GM23338 (cell line): ENCODE results near the gene DMD. TPM values are rescaled to one million over a fixed set of nuclear protein-coding genes. Genes with fewer than 3 reads are reported as not detected.

Experiments used
- ATAC-seq: fragments of 200-7000 bp; cut with Tn5 transposase; 3 replicates; pipeline ENCODE4 v1.9.1; 2020
- DNase-seq: peaks from one replicate; pipeline ENCODE4 v3.0.0-alpha.2; 2015; ENCODE audit warnings: low spot score
- H2AFZ ChIP-seq: fragments of 200-600 bp; sonication (generic); 2 replicates; pipeline ENCODE4 v1.8.0; 2016; ENCODE audit warnings: antibody characterized with exemption, mild to moderate bottlenecking, moderate library complexity
- H3F3A ChIP-seq: fragments of 200-600 bp; sonication (generic); replicated peaks from 2 replicates; pipeline ENCODE4 v1.8.0; 2017; ENCODE audit warnings: antibody characterized with exemption, mixed run types, low read depth
- H3K27ac ChIP-seq: fragments of 200-600 bp; sonication (generic); 2 replicates; pipeline ENCODE4 v1.6.1; 2016; ENCODE audit warnings: low read depth
- H3K27me3 ChIP-seq: fragments of 200-600 bp; sonication (generic); 2 replicates; pipeline ENCODE4 v1.8.0; 2016; ENCODE audit warnings: mild to moderate bottlenecking, mixed run types, moderate library complexity; ENCODE audit not compliant: insufficient read depth
- H3K36me3 ChIP-seq: fragments of 200-600 bp; sonication (generic); 2 replicates; pipeline ENCODE4 v1.8.0; 2016; ENCODE audit warnings: mild to moderate bottlenecking; ENCODE audit not compliant: insufficient read depth
- H3K4me1 ChIP-seq: fragments of 200-600 bp; sonication (generic); 2 replicates; pipeline ENCODE4 v1.8.0; 2016; ENCODE audit warnings: mild to moderate bottlenecking, moderate library complexity; ENCODE audit not compliant: insufficient read depth
- H3K4me2 ChIP-seq: fragments of 200-600 bp; sonication (generic); 2 replicates; pipeline ENCODE4 v1.7.1; 2017; ENCODE audit warnings: mixed run types
- H3K4me3 ChIP-seq: fragments of 200-600 bp; sonication (generic); 2 replicates; pipeline ENCODE4 v1.6.1; 2016; ENCODE audit warnings: mixed run types
- H3K79me2 ChIP-seq: fragments of 200-600 bp; sonication (generic); replicated peaks from 2 replicates; pipeline ENCODE4 v1.8.0; 2017; ENCODE audit warnings: mild to moderate bottlenecking; ENCODE audit not compliant: insufficient read depth
- H3K9me2 ChIP-seq: fragments of 200-600 bp; sonication (generic); 2 replicates; pipeline ENCODE4 v1.8.0; 2017; ENCODE audit not compliant: insufficient read depth
- H4K20me1 ChIP-seq: fragments of 200-600 bp; sonication (generic); replicated peaks from 2 replicates; pipeline ENCODE4 v1.8.0; 2017; ENCODE audit warnings: mild to moderate bottlenecking; ENCODE audit not compliant: insufficient read depth
- H3K27ac Mint-ChIP-seq: 2 replicates; pipeline ENCODE4 v1.8.0; 2020; ENCODE audit warnings: inconsistent platforms, mild to moderate bottlenecking, moderate library complexity, mixed read lengths
- H3K27me3 Mint-ChIP-seq: 3 replicates; pipeline ENCODE4 v1.8.0; 2022; ENCODE audit warnings: low read depth, mild to moderate bottlenecking, moderate library complexity, mixed read lengths, inconsistent platforms; ENCODE audit not compliant: insufficient read depth, poor library complexity
- H3K36me3 Mint-ChIP-seq: 3 replicates; pipeline ENCODE4 v1.8.0; 2021; ENCODE audit warnings: low read depth, mild to moderate bottlenecking, inconsistent platforms, moderate library complexity, mixed read lengths
- H3K4me1 Mint-ChIP-seq: 3 replicates; pipeline ENCODE4 v1.8.0; 2020; ENCODE audit warnings: mild to moderate bottlenecking, inconsistent platforms, mixed read lengths
- H3K4me3 Mint-ChIP-seq: 3 replicates; pipeline ENCODE4 v1.8.0; 2021; ENCODE audit warnings: moderate library complexity, mild to moderate bottlenecking, inconsistent platforms, mixed read lengths
- H3K9me3 Mint-ChIP-seq: 3 replicates; pipeline ENCODE4 v1.8.0; 2020; ENCODE audit warnings: moderate library complexity, mild to moderate bottlenecking, inconsistent platforms, mixed read lengths
- CREB1 ChIP-seq: fragments of 250-450 bp; sonication (Bioruptor Pico); IDR thresholded peaks from 2 replicates; pipeline ENCODE4 v1.5.0; 2020; ENCODE audit warnings: low read depth, mild to moderate bottlenecking, moderate library complexity
- CTCF ChIP-seq, 2 experiments: fragments of 200-600 bp in 1 of 2; sonication (generic) in 1 of 2; conservative IDR thresholded peaks; 2 replicates each; pipeline versions ENCODE4 v1.5.1 to v1.6.1; 2016 to 2017; ENCODE audit warnings: antibody characterized with exemption in 2 of 2, low read depth in 2 of 2, mild to moderate bottlenecking in 2 of 2, moderate library complexity in 1 of 2
- ETS1 ChIP-seq: IDR thresholded peaks from 2 replicates; pipeline ENCODE4 v1.6.1; 2016; ENCODE audit warnings: antibody characterized with exemption
- EZH2 ChIP-seq: fragments of 200-600 bp; sonication (generic); IDR thresholded peaks from one replicate; pipeline ENCODE4 v1.8.0; 2017; ENCODE audit warnings: antibody characterized with exemption, mild to moderate bottlenecking, low read depth; ENCODE audit not compliant: unreplicated experiment
- EZH2phosphoT487 ChIP-seq: fragments of 200-600 bp; sonication (generic); IDR thresholded peaks from one replicate; pipeline ENCODE4 v1.8.1; 2018; ENCODE audit warnings: antibody characterized with exemption; ENCODE audit not compliant: unreplicated experiment
- JUNB ChIP-seq: IDR thresholded peaks from one replicate; pipeline ENCODE4 v1.6.1; 2016; ENCODE audit warnings: antibody characterized with exemption; ENCODE audit not compliant: unreplicated experiment
- NANOG ChIP-seq: IDR thresholded peaks from 2 replicates; pipeline ENCODE4 v1.6.1; 2016; ENCODE audit warnings: antibody characterized with exemption, borderline replicate concordance
- POLR2AphosphoS5 ChIP-seq: IDR thresholded peaks from 2 replicates; pipeline ENCODE4 v1.6.1; 2016; ENCODE audit warnings: antibody characterized with exemption, low read depth
- REST ChIP-seq: IDR thresholded peaks from one replicate; pipeline ENCODE4 v1.6.1; 2018; ENCODE audit warnings: antibody characterized with exemption; ENCODE audit not compliant: unreplicated experiment
- STAT1 ChIP-seq: IDR thresholded peaks from one replicate; pipeline ENCODE4 v1.6.1; 2016; ENCODE audit warnings: antibody characterized with exemption; ENCODE audit not compliant: unreplicated experiment
- ZNF114 ChIP-seq: fragments of 250-450 bp; sonication (Bioruptor Pico); IDR thresholded peaks from 2 replicates; pipeline ENCODE4 v1.5.0; 2020; ENCODE audit warnings: mild to moderate bottlenecking, moderate library complexity
- ZNF331 ChIP-seq: fragments of 250-450 bp; sonication (Bioruptor Pico); IDR thresholded peaks from 2 replicates; pipeline ENCODE4 v1.5.0; 2020; ENCODE audit warnings: low read depth, mild to moderate bottlenecking, moderate library complexity
- ZNF462 ChIP-seq: fragments of 250-450 bp; sonication (Bioruptor Pico); IDR thresholded peaks from 2 replicates; pipeline ENCODE4 v1.5.0; 2020; ENCODE audit warnings: mild to moderate bottlenecking, moderate library complexity
- polyA plus RNA-seq: library from polyadenylated mRNA; unstranded; fragments of >200 nt; fragmentation: Nextera tagmentation; extraction: Ambion mirVana; gene quantifications from 2 replicates; pipeline ENCODE4 v1.2.1, GENCODE V29; 2016
- total RNA-seq: library from RNA; depleted of rRNA; stranded (reverse); fragments of >200 nt; shearing (Covaris generic); gene quantifications from 2 replicates; pipeline ENCODE4 v1.2.3, GENCODE V29; 2014

Gene DMD
- total and polyA plus RNA-seq, 2 experiments from 2014 or later, result 4.5 to 7.6 TPM

GRCh38 chrX:32798990-32799389 is 412.4 kb downstream of the DMD start:
- no peak overlapping the region for H3K27ac Mint-ChIP-seq
- H3K4me1 Mint-ChIP-seq, result no peaks in the 10 kb centered on the region; the same call in 2 of the 3 replicates
- peaks cover 4% of the 10 kb centered on the region; the same call in 2 of the 3 replicates for H3K36me3 Mint-ChIP-seq
- no peak overlapping the region for H3K4me2 ChIP-seq
- no peaks in the 10 kb centered on the region for H3K4me1 ChIP-seq
- H3K27me3 Mint-ChIP-seq, result no peaks in the 10 kb centered on the region
- no peak for ATAC-seq
- H3F3A ChIP-seq, result no peaks in the 10 kb centered on the region
- no peaks in the 10 kb centered on the region for H4K20me1 ChIP-seq
- no peaks in the 10 kb centered on the region for H3K9me2 ChIP-seq
- H2AFZ ChIP-seq, result no peak overlapping the region
- DNase-seq, result no peak
- TF ChIP-seq ZNF331 (CRISPR knock-in tag) (no peak), ZNF114 (CRISPR knock-in tag) (no peak), EZH2phosphoT487 (no peak), ETS1 (no peak), CTCF (conservative IDR thresholded peaks at IDR 0.05; ENCODE audit: low read depth in 2 of 2) (no peak), REST (no peak), POLR2AphosphoS5 (no peak), ZNF462 (CRISPR knock-in tag) (no peak), CREB1 (no peak), NANOG (no peak), STAT1 (no peak), EZH2 (no peak), JUNB (no peak)
- H3K27me3 ChIP-seq, result no peaks in the 10 kb centered on the region
- no peak overlapping the region for H3K4me3 ChIP-seq
- H3K27ac ChIP-seq, result no peak overlapping the region
- peaks cover 5% of the 10 kb centered on the region; the same call in 1 of the 3 replicates for H3K9me3 Mint-ChIP-seq
- no peaks in the 10 kb centered on the region for H3K79me2 ChIP-seq
- H3K4me3 Mint-ChIP-seq, result no peak overlapping the region
- H3K36me3 ChIP-seq, result no peaks in the 10 kb centered on the region
